SU-DHL-6 (cell line): Measurements from ENCODE around the gene MTF1.

Source experiments
- H2AFZ ChIP-seq: fragments of 200-600 bp; sonication (generic); 2 replicates; pipeline ENCODE4 v1.6.1; 2014; ENCODE audit warnings: low read depth, mild to moderate bottlenecking, moderate library complexity, mixed read lengths, antibody characterized with exemption, low read length; ENCODE audit not compliant: severe bottlenecking
- H3F3A ChIP-seq: fragments of 200-600 bp; shearing (Covaris generic); 2 replicates; pipeline ENCODE4 v1.6.0; 2016; ENCODE audit warnings: antibody characterized with exemption, mild to moderate bottlenecking; ENCODE audit not compliant: insufficient read depth
- H3K27ac ChIP-seq: fragments of 200-600 bp; sonication (generic); 2 replicates; pipeline ENCODE4 v1.5.1; 2016; ENCODE audit warnings: low read depth, mild to moderate bottlenecking, low read length, moderate library complexity, mixed read lengths
- H3K27me3 ChIP-seq: fragments of 200-600 bp; sonication (generic), shearing (Covaris generic); 2 replicates; pipeline ENCODE4 v1.6.0; 2014; ENCODE audit warnings: mild to moderate bottlenecking, low read length
- H3K36me3 ChIP-seq: fragments of 200-600 bp; sonication (generic); 2 replicates; pipeline ENCODE4 v1.6.1; 2014; ENCODE audit warnings: mild to moderate bottlenecking, low read length, mixed read lengths
- H3K4me2 ChIP-seq: fragments of 300-600, 200-600 bp; shearing (Covaris generic), sonication (generic); 2 replicates; pipeline ENCODE4 v1.6.0; 2014; ENCODE audit warnings: low read length, low read depth, mild to moderate bottlenecking; ENCODE audit not compliant: poor library complexity, severe bottlenecking
- H3K4me3 ChIP-seq: fragments of 200-600 bp; sonication (generic); 2 replicates; pipeline ENCODE4 v1.5.1; 2014; ENCODE audit warnings: antibody characterized with exemption, low read length, mild to moderate bottlenecking, mixed read lengths; ENCODE audit not compliant: insufficient read depth, poor library complexity, severe bottlenecking
- H3K79me2 ChIP-seq: fragments of 200-600 bp; sonication (generic); 2 replicates; pipeline ENCODE4 v1.6.1; 2014; ENCODE audit warnings: mild to moderate bottlenecking, low read length, moderate library complexity; ENCODE audit not compliant: insufficient read depth
- H3K9ac ChIP-seq: fragments of 200-600 bp; sonication (generic); 2 replicates; pipeline ENCODE4 v1.7.0; 2014; ENCODE audit warnings: mild to moderate bottlenecking, low read length
- H3K9me2 ChIP-seq: fragments of 200-600 bp; sonication (generic); replicated peaks from 2 replicates; pipeline ENCODE4 v1.6.1; 2014; ENCODE audit warnings: low read length; ENCODE audit not compliant: insufficient read depth
- H3K9me3 ChIP-seq: fragments of 200-600 bp; sonication (generic); 2 replicates; pipeline ENCODE4 v1.6.1; 2014; ENCODE audit warnings: low read length, mixed read lengths; ENCODE audit not compliant: insufficient read depth
- H4K20me1 ChIP-seq: fragments of 200-600 bp; sonication (generic); 2 replicates; pipeline ENCODE4 v1.6.1; 2014; ENCODE audit warnings: low read depth, mild to moderate bottlenecking, antibody characterized with exemption, low read length, moderate library complexity, mixed read lengths
- EZH2phosphoT487 ChIP-seq: fragments of 200-600 bp; sonication (generic), shearing (Covaris generic); conservative IDR thresholded peaks from 2 replicates; pipeline ENCODE4 v1.6.1; 2018; ENCODE audit warnings: mild to moderate bottlenecking, antibody characterized with exemption, low read length, moderate library complexity, mixed read lengths
- TF ChIP-seq, protein P1 (sequence below): fragments of 200-600 bp; sonication (generic); IDR thresholded peaks from one replicate; pipeline ENCODE4 v1.5.1; 2017; ENCODE audit warnings: antibody characterized with exemption, mild to moderate bottlenecking, low read length, moderate library complexity; ENCODE audit not compliant: insufficient read depth, poor library complexity, severe bottlenecking

MTF1 gene

DNA sequence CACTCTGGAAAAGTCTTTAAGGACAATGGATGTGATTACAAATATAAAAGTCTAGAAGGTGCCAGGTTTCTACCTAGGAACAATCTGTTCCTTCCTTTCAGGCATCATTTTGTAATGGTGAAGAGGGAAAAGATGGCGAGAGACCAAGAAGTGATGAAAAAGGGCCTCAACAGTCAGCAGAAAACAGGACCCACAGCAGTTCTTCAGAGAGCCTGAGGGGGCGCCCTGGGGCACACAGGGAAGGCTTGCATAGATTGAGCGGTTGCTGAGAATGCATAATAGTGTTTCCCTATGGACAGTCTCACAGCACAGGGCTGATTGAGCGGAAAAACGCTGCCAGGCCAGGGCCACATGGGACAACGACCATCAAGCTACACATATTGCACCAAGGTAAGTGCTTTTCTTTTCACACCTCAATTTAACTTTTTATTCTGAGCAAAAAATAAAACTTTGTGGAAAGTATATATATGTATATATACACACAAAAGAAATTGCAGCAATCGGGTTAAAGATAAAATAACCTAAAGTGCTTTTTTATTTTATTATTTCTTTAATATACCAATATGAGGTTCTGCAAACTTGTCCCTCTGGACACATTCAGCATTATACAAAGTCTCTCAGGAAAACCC lies 48.3 kb downstream of the MTF1 start:
- Histone ChIP-seq H3K4me3 (no peak overlapping the region), H2AFZ (no peak overlapping the region), H4K20me1 (peaks cover 9% of the 10 kb centered on the region; the same call in 1 of the 2 replicates), H3F3A (peaks cover 10% of the 10 kb centered on the region), H3K27ac (no peak overlapping the region), H3K36me3 (peaks cover 6% of the 10 kb centered on the region), H3K79me2 (peaks cover 16% of the 10 kb centered on the region), H3K9me3 (no peaks in the 10 kb centered on the region), H3K9me2 (no peaks in the 10 kb centered on the region), H3K9ac (no peak overlapping the region), H3K27me3 (no peaks in the 10 kb centered on the region), H3K4me2 (no peak overlapping the region)
- no peak for TF ChIP-seq EZH2phosphoT487
- TF ChIP-seq, protein P1, sequence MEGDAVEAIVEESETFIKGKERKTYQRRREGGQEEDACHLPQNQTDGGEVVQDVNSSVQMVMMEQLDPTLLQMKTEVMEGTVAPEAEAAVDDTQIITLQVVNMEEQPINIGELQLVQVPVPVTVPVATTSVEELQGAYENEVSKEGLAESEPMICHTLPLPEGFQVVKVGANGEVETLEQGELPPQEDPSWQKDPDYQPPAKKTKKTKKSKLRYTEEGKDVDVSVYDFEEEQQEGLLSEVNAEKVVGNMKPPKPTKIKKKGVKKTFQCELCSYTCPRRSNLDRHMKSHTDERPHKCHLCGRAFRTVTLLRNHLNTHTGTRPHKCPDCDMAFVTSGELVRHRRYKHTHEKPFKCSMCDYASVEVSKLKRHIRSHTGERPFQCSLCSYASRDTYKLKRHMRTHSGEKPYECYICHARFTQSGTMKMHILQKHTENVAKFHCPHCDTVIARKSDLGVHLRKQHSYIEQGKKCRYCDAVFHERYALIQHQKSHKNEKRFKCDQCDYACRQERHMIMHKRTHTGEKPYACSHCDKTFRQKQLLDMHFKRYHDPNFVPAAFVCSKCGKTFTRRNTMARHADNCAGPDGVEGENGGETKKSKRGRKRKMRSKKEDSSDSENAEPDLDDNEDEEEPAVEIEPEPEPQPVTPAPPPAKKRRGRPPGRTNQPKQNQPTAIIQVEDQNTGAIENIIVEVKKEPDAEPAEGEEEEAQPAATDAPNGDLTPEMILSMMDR = peak; percentile 89

DNA sequence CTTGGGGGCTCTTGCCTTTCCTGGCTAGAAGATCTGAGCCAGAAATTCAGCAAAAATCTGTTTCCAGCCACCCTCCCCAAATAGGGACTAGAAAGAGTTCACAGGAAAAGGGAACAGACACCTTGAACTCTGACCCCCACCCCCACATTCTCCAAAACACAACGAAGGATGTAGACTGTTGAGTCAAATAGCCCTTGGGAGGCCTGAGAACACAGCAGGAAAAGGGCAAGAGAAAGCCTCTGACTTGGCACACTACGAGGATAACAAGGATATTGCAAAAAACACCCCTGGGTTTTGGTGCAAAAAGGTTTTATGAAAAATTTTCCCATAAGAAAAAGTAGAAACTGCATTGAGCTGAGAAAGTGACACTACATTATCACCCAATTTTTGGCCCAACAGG lies 49.5 kb downstream of the MTF1 start:
- Histone ChIP-seq H3K4me3 (no peak overlapping the region), H3K27ac (no peak overlapping the region)

DNA sequence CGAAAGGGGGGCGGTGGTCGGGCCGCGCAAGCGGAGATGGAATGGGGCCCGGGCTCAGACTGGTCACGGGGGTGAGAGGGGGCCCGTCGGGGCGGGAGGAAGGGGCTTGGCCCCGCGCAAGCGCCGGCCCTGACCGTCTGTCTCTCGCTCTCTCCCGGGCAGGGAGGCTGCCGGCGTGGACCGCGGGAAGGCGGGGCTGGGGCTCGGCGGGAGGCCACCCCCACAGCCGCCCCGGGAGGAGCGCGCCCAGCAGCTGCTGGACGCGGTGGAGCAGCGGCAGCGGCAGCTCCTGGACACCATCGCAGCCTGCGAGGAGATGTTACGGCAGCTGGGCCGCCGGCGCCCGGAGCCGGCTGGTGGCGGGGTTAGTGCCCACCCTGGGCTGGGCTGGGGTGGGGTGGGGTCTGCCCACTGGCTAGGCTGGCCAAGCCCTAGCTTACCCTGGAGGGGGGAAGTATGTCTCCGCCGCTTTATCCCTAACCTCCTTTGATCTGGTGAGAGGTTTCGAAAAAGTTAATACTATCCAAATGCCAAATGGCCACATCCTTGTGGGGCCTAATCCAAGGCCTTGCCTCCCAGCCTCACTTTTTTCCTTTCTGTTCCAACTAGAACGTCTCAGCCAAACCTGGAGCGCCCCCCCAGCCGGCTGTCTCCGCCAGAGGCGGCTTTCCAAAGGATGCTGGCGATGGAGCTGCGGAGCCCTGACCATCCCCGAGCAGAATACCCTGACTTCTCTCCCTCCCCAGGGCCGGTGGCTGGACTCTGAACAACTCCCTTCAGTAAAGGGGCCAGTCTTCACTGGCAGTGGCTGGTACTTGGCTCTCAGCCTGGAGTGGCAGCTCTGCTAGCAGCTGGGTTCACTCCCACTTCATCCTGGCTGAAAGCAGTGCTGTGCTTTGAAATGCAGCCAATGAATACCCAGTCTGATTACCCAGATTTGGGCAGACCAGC lies 50.7 kb downstream of the MTF1 start:
- Histone ChIP-seq H2AFZ (peak overlapping the region; percentile 10), H4K20me1 (peaks cover 9% of the 10 kb centered on the region; the same call in 1 of the 2 replicates), H3K27me3 (no peaks in the 10 kb centered on the region), H3K79me2 (peaks cover 26% of the 10 kb centered on the region), H3K36me3 (peaks cover 19% of the 10 kb centered on the region), H3K4me3 (peak overlapping the region; percentile 95), H3K9me2 (no peaks in the 10 kb centered on the region), H3K9ac (peak overlapping the region; percentile 78), H3K9me3 (no peaks in the 10 kb centered on the region), H3K27ac (peak overlapping the region; percentile 21; the same call in 1 of the 2 replicates), H3K4me2 (peak overlapping the region; percentile 86), H3F3A (peaks cover 14% of the 10 kb centered on the region)
- TF ChIP-seq EZH2phosphoT487 = no peak
- TF ChIP-seq, protein P1 = no peak

More for the DNA sequence above, 49.5 kb downstream of the MTF1 start:
- Histone ChIP-seq H3F3A (peaks cover 10% of the 10 kb centered on the region), H3K36me3 (peaks cover 14% of the 10 kb centered on the region), H3K27me3 (no peaks in the 10 kb centered on the region), H4K20me1 (peaks cover 9% of the 10 kb centered on the region; the same call in 1 of the 2 replicates), H3K9me3 (no peaks in the 10 kb centered on the region), H3K4me2 (no peak overlapping the region), H3K79me2 (peaks cover 26% of the 10 kb centered on the region), H2AFZ (no peak overlapping the region), H3K9me2 (no peaks in the 10 kb centered on the region), H3K9ac (no peak overlapping the region)
- no peak for TF ChIP-seq EZH2phosphoT487
- TF ChIP-seq, protein P1 = no peak
